Left kidney (tissue), 8 donors: Measurements from ENCODE around the gene PTGER3. TPM values are rescaled to one million over a fixed set of nuclear protein-coding genes. Genes with fewer than 3 reads are reported as not detected.

ENCODE experiments used
- DNase-seq: peaks from one replicate; pipeline ENCODE4 v3.0.0-alpha.2; 2013
- long read RNA-seq, 8 donors: transcript quantifications; one replicate each; lab custom pipeline, GENCODE V29; 2026
- polyA plus RNA-seq: library from polyadenylated mRNA; unstranded; fragments of 120-200 nt; gene quantifications from one replicate; pipeline ENCODE4 v1.2.1, GENCODE V29; 2013; ENCODE audit not compliant: insufficient read length

PTGER3 gene
- 43.8 TPM for polyA plus RNA-seq
- long read RNA-seq, donor 1, full-length matches to known transcripts, result 24 of 24 reads
- long read RNA-seq, donor 1, partial matches to known transcripts, result 0 of 24 reads
- long read RNA-seq, donor 1, other reads (novel, unspliced or antisense), result 0 of 24 reads
- long read RNA-seq, donor 2, full-length matches to known transcripts, result 19 of 19 reads
- long read RNA-seq, donor 2, partial matches to known transcripts, result 0 of 19 reads
- long read RNA-seq, donor 2, other reads (novel, unspliced or antisense), result 0 of 19 reads
- long read RNA-seq, donor 3, full-length matches to known transcripts, result 25 of 25 reads
- long read RNA-seq, donor 3, partial matches to known transcripts, result 0 of 25 reads
- long read RNA-seq, donor 3, other reads (novel, unspliced or antisense), result 0 of 25 reads
- long read RNA-seq, donor 4, result 0 reads
- long read RNA-seq, donor 5, full-length matches to known transcripts, result 33 of 33 reads
- long read RNA-seq, donor 5, partial matches to known transcripts, result 0 of 33 reads
- long read RNA-seq, donor 5, other reads (novel, unspliced or antisense), result 0 of 33 reads
- long read RNA-seq, donor 6, full-length matches to known transcripts, result 20 of 20 reads
- long read RNA-seq, donor 6, partial matches to known transcripts, result 0 of 20 reads
- long read RNA-seq, donor 6, other reads (novel, unspliced or antisense), result 0 of 20 reads
- long read RNA-seq, donor 7, full-length matches to known transcripts, result 52 of 52 reads
- long read RNA-seq, donor 7, partial matches to known transcripts, result 0 of 52 reads
- long read RNA-seq, donor 7, other reads (novel, unspliced or antisense), result 0 of 52 reads
- long read RNA-seq, donor 8, full-length matches to known transcripts, result 24 of 24 reads
- long read RNA-seq, donor 8, partial matches to known transcripts, result 0 of 24 reads
- long read RNA-seq, donor 8, other reads (novel, unspliced or antisense), result 0 of 24 reads

DNA sequence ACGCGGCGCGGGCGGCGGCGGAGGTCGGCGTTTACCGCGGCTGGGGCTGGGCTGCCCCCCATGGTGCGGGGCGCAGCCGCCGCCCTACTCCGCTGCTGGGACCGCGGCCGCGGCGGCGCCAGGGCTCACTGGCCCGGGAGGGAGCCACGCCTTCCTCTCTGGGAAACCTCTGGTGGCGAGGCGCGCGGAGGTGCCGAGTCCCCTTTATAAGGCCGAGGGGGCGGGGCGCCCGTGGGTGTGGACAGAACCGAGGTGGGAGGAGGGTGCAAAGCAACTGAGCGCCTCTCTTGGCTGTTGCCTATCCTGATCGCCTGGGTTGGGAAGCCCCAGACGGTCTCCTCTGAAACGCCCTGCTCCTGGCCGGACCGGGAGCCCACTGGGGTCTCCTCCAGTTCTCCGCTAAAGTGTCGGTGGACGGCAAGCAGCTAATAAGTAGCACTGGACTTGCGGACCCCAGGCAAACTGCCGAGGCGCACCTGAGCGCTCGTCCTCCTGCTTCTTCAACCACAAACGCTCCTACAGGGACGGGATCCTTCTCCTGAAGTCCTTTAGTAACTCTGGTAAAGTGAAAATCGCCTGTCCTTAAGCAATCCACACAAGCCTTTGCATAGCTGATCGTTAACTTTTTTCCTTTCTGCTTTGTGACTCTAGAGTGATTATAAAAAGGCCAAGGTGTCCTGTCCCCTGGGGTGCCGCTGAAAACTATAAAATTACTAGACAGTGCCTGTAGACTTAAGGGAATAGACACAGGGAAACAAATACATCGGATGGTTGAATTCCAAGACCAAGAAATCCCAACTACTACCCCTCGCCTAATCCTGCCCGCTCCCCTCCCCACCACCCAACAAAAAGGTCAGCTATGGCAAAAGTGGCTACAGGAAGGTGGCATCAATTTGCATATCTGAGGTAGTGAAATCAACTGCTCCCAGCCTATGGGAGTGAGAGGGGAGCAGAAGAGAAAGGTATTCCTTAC, at the start of gene PTGER3:
PTGER3 (minus strand) TSS at position 182 of the 973 bp plus-strand sequence. CDS start 239 bp downstream, outside the sequence.
- no peak for DNase-seq

DNA sequence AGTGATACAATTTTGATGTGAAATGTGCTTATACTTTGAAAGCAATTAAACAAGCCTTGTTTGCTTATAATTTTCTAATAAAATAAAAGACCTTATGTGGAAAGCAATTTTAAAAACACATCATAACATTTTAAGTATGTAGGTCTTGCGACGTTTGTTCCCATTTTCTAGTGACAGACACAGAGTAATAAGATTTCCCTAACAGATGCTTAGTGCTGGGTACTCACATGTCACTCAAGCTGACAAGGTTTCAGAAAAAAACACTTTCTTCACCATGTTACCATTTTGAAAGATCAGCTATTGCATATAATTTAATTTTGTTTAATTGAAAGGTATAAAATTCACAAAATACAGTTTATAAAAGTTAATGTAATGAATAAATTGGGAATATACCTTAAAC, 47.3 kb upstream of the PTGER3 start:
- DNase-seq, result no peak

DNA sequence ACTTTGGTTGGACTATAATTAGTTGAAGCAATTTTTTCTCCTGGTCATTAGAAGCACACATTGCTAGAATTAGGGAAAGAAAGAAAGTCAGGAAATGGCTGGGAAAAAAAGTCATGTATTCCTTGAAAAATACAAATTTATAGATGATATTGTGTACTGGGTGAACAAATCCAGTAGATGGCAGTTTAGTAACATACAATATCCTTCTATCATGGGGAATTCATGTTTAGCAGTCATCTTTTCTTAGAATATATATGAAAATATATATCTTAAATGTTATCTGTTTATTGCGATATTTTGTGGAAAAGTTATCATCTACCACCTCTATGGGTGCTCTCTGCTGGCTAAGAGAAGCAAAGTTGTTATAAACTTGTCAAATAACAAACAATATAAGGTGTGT, 46.3 kb upstream of the PTGER3 start:
- DNase-seq, result no peak

DNA sequence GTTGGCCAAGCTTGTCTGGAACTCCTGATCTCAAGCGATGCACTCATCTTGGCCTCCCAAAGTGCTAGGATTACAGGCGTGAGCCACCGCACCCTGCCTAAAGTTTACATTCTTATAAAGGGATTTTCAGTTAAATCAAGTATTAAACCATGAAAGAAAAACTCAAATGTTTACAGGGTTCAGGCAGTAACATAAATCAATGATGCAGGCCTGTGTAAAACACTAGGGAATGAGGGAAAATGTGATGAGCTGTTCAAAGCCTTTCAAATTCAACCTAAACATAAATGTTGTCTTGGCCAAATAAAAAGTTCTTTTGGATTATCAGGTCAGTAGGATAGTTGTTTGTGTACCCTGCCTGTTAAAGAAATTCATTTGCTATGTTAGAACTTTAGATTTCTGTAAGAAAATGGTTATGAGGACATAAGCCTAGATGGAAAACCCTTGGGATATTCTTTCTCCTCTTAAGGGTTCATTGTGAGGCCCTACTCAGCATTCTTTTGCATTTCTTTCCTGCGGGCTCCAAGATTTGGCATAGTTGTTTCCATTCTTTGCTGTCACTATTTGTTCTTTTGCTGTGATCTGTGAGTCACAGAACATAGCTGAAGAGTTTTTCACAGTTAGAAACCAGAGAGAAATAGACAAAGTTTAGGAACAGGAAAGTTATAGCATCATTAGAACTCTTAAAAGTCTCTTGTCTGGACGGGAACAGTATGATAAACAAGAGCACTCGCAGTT, 42.1 kb upstream of the PTGER3 start:
- DNase-seq, result no peak

DNA sequence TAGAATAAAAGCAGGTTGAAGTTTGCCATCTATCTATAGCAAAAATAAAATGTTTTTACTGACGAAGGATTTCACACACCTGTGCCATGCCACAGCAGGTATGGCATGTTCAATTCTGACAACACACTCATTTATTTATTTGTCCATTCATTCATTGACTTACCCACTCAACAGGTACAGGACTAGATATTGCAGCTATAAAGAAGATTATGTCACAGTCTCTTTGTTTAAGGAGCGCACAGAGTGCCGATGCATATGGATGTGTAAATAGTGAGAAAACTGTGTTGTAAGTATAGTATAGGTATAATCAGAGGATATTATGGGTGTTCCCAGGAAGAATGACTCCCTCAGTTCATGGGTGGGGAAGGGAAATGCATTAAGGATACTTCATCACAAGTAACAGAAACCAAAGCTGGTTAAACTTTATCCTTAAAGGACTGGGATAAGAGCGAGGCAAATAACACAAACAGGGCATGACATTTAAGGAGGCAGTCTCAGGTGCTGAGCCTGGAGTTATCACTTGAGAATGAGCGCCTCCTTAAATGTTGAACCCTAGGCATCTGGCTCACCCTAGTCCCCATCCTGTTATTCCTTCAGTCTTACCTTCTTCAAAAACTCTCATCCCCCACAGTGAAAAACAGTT, 41.1 kb upstream of the PTGER3 start:
- no peak for DNase-seq

DNA sequence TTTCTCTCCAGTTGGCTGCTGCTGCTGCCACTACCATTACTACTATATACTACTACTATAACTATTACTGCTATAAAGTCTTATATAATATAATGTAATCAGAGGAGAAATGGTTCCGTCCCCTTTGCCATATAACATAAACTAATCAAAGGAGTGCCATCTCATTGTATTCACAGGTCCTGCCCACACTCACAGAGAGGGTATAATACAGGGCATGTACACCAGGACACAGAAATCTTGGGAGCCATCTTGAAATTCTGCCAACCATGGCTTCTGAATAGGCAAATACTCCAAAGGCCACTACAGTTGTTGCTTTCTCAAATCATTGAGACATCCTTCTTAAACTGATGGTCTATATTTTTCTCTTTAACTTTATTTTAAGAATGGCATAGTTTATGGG, 40.1 kb upstream of the PTGER3 start:
- no peak for DNase-seq

DNA sequence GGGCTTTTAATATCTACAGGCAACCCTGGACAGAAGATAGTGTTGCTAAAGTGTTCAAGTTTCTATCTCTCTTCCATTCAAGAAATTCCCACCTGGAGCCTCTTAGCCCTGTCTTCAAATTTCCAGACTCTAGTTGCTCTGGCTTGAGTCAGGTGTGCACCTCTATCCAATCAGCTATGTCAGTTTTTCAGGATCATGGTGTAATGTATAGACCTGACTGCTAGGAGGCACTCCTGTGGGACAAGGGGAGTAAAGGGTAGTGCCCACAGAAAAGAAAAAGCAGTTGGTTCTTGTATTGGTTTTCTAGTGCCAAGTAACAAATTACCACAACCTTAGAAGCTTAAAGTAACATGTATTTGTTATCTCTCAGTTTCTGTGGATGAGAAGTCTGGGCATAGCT, 39.4 kb upstream of the PTGER3 start:
- DNase-seq, result no peak

DNA sequence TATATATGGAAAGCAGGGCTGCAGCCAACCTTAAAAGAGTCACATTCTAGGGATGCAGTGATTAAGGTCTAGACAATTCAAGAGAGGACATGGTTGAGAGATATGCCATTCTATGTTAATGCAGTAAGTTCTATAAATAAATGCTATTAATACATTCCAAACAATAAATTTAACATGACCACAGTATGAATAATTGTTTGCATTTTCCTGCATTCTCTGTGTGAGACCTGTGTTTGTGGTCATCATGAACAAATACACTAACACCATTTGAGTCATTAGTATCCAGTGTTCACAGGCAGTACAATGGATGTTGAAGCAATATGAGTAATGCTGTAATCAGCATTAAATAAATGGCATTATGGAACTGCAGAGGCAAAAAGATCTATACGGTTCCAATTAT, 38.7 kb upstream of the PTGER3 start:
- no peak for DNase-seq

DNA sequence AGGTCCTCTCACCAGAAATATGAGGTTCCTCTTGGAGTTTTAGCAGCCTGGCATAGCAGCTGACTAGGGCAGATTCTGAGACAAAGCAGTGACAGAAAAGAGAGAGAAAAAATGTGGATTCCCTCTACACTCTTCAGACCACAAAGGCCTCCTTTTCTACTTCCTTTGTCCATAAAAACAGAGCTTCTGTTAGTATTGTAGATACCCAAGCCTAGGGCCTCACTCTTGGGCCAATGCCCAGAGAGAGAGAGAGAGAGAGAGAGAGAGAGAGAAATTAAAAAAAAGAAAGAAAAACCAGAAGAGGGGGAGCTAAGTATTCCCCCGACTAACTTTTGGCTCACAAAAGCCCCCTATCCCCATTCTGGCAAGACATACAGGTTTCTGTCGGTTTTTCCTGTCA, 35.7 kb upstream of the PTGER3 start:
- DNase-seq, result no peak

DNA sequence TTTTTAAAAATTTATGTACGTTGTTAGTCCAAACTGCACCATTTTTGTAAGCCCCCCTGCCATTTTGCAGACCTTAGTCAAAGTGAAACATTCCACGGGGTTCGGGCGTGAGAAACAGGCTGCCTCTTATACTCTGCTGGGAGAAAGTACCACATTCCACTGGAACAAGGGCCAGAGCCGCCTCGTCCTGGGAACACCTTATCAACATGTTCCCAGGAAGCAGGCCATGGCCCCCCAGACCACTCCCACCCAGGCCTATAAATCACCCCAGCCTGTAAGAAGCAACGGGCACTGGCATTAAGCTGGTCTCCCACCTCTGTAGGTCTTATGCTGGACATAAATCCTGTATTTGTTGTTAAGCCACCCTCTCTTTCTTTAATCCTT, 34.1 kb upstream of the PTGER3 start:
- no peak for DNase-seq

DNA sequence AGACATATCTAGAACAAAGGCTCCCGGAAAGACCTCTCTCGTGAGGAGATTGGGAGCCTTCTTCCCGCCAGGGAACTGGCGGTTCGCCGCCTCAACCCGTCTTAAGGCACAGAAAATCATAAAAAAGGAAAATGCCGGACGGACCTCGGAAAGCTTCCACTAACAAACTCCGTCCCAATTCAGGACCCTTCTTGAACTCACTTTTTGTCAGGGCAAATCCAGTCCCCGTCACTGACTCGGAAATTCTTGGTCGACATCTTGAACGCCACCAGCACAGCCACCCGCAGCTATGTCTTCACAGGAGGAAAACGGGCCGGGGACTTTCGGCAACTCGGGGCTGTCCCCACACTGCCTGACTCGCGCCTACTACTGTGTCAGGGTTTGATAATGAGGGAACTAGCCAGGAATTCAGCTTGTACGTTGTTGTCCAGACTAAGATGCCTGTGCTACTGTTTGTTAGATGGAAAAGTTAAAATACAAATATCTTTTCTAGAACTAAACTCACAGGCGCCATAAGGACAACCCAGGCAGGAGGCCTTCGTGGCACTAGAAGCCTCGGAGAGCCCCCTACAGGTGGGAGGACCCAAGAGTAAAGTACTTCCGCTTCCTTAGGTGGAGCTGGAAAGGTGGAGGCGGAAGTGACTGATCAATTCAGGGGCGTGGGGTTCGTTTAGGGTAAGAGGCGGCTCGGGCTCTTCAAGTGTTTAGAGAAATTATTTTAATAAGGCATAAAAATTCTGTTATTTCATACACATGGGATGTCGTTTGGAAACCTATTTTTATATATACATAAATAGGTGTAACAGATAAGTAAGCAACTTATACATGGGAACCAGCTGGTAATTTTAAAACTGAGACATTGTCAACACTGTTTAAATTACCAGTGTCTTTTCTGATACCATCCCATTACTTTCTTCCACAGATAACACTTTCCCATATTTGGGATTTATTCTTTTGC, 33.4 kb upstream of the PTGER3 start, which contains the start of gene ZRANB2:
ZRANB2 (minus strand) TSS at position 297 of the 958 bp plus-strand sequence; CDS start at position 257, 40 bp downstream.
- peak; percentile 96 for DNase-seq

DNA sequence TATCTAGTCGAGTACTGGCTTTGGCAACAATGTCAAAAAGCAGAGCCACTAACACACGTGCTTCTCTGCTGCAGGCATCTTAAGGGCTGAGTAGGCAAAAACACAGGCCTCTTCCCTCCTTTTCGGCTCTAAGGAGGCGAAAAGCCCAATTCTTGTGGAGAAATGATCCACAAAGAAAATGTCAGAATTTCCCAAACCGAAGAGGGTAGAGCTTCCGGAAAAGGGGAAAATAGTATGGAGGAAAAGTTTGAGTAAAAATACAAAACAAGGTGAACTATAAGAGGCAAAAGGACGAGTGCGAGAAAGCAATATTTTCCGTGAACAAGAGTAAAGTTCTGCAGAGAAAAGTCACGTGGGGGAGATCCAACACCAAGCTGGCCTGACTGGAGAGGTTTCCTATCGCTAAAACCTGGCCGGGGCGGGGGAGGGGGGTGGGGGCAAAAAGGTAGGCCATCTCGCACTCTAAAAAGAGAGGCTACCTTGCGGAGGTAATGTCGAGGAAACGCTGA, 32.7 kb upstream of the PTGER3 start:
- peak; percentile 28 for DNase-seq

DNA sequence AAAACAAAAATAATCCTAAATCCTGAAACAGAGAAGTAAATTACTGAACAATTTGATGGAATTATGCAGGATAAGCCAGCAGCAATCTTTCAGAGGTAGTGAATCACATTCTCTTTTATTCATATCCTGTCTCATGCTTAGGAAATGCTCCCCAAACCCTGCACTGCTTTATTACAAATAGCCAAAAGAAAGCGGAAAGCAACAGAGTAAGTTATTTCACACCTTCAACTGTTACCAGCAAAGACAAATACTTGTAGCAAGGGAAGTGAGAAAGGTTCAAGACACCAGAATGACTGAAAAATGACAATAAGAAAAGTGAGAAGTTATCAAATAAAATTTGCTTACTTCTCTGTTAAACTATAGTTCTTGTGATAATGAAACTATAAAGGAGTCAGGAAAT, 27.1 kb upstream of the PTGER3 start:
- no peak for DNase-seq

DNA sequence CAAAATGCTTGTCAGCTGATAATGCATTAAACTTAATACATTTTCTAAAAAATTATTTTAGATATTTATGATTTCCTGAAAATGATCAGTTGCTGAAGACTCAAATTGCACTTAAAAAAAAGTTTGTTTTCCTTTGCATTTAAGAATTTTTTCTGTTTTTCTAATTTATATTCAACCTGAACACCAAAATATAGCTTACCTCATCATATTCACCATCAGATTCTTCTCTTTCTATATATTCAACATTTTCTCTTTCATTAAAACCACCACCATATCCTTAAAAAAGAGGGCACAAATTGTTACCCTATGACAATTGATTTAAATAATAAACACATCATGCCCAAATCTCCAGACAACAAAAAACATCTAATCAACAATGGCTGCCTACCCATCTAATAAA, 24.7 kb upstream of the PTGER3 start:
- DNase-seq, result no peak

DNA sequence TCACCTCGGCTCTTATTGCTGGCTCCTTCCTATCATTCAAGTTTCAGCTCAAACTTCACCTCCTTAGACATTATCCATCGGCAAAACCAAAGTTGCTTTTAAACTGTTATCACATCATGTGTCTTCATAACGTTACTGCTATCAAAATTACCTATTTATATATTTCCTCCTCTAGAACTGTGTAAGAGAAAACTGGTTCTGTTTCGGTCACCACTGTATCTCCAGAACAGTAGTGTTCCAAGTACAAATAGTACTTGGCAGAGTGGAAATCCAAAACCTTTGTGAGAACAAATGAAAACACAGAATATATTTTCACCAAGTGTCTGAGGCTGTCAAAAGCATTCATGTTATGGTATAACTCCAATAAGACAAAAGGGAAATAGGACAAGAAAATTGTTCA, 24.1 kb upstream of the PTGER3 start:
- DNase-seq, result no peak

DNA sequence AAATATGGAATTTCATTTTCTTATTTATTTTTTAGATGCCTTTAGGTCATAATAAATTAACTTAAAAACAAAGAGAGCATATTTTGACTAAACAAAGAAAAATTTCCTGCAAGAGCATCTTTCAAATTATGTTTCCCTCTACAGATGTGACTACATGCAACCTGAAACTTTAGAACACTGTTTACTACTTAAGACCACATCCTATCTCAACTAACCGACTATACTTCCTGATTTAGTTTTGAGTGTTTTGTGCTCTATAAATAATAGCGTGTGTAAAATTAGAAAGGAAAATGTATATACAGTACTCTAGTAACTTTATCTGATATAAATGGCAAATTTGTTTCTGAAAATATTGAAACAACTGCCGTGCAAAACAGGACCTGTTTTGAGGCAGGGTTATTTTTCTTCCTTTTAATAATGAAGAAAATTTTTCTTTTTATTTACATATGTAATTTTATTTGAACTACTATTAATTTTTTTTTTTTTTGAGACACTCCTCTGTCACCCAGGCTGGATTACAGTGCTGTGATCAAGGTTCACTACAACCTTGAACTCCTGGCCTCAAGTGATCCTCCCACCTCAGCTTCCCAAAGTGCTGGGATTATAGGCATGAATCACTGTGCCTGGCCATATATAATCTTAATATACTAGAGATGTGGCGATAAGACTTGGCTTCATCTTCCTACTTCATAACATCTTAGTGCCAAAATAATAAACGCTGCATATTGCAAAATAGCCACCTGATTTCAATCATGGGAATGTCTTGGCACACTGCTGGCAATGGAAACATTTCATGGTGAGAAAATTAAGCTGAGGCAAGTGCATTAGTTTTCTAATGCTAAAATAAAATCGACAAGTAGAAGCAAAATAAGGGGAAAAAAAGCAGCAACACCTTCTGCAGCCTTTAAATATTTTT, 21.0 kb upstream of the PTGER3 start:
- DNase-seq, result no peak

DNA sequence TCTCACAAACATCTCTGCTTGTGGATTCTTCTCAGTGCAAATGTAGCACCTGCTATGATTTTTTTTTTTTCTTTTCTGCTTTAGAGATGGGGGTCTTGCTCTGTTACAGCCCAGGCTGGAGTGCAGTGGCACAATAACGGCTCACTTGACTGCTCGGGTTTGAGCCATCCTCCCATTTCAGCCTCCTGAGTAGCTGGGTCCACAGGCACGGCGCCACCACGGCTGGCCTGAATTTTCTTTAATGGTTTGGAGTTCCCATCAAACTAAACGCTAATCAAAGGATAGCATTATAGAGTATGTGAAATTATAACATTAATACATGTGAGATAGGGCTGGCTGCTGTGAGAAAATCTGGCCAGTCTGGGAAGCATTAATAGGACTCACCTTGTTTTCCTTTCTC, 7.2 kb upstream of the PTGER3 start:
- no peak for DNase-seq

DNA sequence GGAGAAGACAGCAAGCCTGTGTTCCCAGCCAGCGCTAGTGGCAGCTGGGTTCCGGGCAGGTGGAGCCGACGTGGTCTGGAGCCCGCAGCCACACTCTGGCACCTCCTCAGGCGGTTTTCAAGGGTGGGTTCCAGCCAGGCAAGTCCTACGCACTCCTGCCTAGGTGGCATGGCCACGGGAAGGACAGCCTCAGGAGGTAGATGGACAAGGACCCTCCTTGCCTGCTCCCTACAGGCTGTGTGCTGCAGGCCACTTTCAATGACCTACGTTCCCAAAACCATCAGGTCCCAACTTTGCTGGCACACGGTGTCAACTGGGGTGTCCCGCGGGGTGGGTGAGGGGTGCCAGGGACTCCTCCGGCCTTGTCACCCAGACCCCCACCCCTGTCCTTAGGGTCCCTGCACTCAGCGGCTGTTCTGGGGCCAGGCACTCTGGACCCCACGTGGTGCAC, 6.7 kb upstream of the PTGER3 start:
- no peak for DNase-seq
